AG10803 (cell line): ENCODE data around the gene LAPTM5.

Source experiments
- DNase-seq: peaks from one replicate; pipeline ENCODE4 v3.0.0; 2010; ENCODE audit warnings: low read depth
- H3K4me3 ChIP-seq: 2 replicates; pipeline ENCODE4 v1.5.1; 2011; ENCODE audit warnings: mild to moderate bottlenecking, low read length, control low read depth
- CTCF ChIP-seq: conservative IDR thresholded peaks from 2 replicates; pipeline ENCODE4 v1.5.1; 2011; ENCODE audit warnings: mild to moderate bottlenecking, low read length, control low read depth, inconsistent platforms

LAPTM5 gene

GRCh38 chr1:30743584-30744059 is 14.0 kb downstream of the LAPTM5 start:
- no peak for TF ChIP-seq CTCF
- H3K4me3 ChIP-seq, result no peak overlapping the region
- DNase-seq, result no peak

GRCh38 chr1:30742963-30743559 is 14.5 kb downstream of the LAPTM5 start:
- no peak for TF ChIP-seq CTCF
- DNase-seq, result no peak
- H3K4me3 ChIP-seq, result no peak overlapping the region

- H3K4me3 ChIP-seq, result no peak overlapping the region
- DNase-seq, result no peak
- TF ChIP-seq CTCF, result no peak
Measured at GRCh38 chr1:30742300-30742962, 15.1 kb downstream of the LAPTM5 start.

GRCh38 chr1:30741239-30741894 is 16.2 kb downstream of the LAPTM5 start:
- TF ChIP-seq CTCF, result no peak
- DNase-seq, result no peak
- no peak overlapping the region for H3K4me3 ChIP-seq

- TF ChIP-seq CTCF, result no peak
- DNase-seq, result no peak
- H3K4me3 ChIP-seq, result no peak overlapping the region
Measured at GRCh38 chr1:30740251-30741238, 17.0 kb downstream of the LAPTM5 start.

- no peak for TF ChIP-seq CTCF
- no peak overlapping the region for H3K4me3 ChIP-seq
- DNase-seq, result no peak
Measured at GRCh38 chr1:30739601-30740000, 18.0 kb downstream of the LAPTM5 start.
